ENCODE data around the gene AHSP.

AHSP gene

GRCh38 chr16:31488468-31489297, 39.0 kb upstream of the AHSP start:
- no peaks in the 10 kb centered on the region for H3K9me3 ChIP-seq (ENCODE audit: severe bottlenecking)
- no peak for DNase-seq
- no peak overlapping the region for H3K4me3 ChIP-seq (ENCODE audit: low read depth, low read length)
- peaks cover 3% of the 10 kb centered on the region; the same call in 1 of the 2 replicates for H3K36me3 ChIP-seq
- no peak overlapping the region for H3K27ac ChIP-seq
- no peak for TF ChIP-seq CTCF (IDR thresholded peaks at IDR 0.05; ENCODE audit: low read depth, low read length)
- H3K27me3 ChIP-seq (ENCODE audit: insufficient read depth, low read depth, severe bottlenecking) = no peaks in the 10 kb centered on the region

DNA sequence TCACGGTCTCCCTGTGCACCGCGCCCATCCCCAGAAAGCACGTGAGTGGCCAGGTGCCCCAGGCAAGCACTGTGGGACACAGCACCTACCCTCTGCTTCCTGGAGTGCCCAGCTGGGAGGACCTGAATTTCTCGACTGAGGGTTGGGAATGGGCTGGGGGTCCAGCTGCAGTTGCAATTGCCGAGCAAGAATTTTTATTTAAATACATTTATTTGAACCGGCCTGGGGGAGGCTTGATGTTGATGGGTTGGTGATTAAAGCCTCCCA, 38.5 kb upstream of the AHSP start:
- Histone ChIP-seq H3K4me3 (ENCODE audit: low read depth, low read length) (no peak overlapping the region), H3K27ac (no peak overlapping the region), H3K36me3 (peaks cover 3% of the 10 kb centered on the region; the same call in 1 of the 2 replicates), H3K9me3 (ENCODE audit: severe bottlenecking) (no peaks in the 10 kb centered on the region), H3K27me3 (ENCODE audit: insufficient read depth, low read depth, severe bottlenecking) (no peaks in the 10 kb centered on the region)
- no peak for TF ChIP-seq CTCF (IDR thresholded peaks at IDR 0.05; ENCODE audit: low read depth, low read length)
- DNase-seq = no peak

DNA sequence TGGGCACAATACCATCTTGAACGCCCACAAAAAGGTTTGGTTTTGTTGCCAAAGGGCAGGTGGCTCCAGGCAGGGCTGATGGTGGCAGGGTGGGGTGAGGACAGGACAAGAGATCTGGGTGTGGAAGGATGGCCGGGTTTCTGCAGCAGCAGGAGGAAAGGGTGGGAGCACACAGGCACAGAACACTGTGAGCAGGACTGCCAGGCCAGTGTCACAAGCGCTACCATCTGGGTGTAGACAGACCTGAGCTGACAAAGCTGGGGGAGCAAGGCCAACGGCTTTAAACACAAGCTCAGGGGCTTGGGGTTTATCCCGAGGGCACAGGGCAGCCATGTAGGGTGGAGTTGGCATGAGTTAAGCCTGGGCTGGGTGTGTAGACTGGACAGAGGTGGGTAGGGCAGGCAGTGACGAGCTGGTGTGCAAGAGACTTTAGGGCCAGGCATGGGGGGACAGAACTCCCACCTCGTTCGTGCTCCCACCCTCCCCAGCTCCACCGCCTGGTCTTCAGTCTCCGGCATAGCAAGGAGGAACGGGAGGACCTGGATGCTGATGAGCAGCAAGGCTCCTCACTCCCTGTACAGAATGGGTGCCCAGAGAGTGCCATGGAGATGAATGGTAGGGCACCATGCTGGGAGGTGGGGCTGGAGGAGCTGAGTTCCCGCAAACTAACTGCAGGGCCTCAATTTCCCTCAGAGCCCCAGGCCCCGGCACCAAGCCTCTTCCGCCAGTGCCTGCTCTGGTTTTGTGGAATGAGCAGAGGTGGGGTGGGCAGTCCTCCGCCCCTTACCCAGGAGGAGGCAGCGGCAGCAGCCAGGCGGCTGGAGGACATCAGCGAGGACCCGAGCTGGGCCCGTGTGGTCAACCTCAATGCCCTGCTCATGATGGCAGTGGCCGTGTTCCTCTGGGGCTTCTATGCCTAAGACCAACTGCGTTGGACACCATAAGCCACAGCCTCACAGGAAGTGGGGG, 37.8 kb upstream of the AHSP start:
- no peaks in the 10 kb centered on the region for H3K27me3 ChIP-seq (ENCODE audit: insufficient read depth, low read depth, severe bottlenecking)
- H3K27ac ChIP-seq = no peak overlapping the region
- H3K9me3 ChIP-seq (ENCODE audit: severe bottlenecking) = no peaks in the 10 kb centered on the region
- H3K36me3 ChIP-seq = peaks cover 3% of the 10 kb centered on the region; the same call in 1 of the 2 replicates
- no peak for TF ChIP-seq CTCF (IDR thresholded peaks at IDR 0.05; ENCODE audit: low read depth, low read length)
- DNase-seq = no peak
- no peak overlapping the region for H3K4me3 ChIP-seq (ENCODE audit: low read depth, low read length)

DNA sequence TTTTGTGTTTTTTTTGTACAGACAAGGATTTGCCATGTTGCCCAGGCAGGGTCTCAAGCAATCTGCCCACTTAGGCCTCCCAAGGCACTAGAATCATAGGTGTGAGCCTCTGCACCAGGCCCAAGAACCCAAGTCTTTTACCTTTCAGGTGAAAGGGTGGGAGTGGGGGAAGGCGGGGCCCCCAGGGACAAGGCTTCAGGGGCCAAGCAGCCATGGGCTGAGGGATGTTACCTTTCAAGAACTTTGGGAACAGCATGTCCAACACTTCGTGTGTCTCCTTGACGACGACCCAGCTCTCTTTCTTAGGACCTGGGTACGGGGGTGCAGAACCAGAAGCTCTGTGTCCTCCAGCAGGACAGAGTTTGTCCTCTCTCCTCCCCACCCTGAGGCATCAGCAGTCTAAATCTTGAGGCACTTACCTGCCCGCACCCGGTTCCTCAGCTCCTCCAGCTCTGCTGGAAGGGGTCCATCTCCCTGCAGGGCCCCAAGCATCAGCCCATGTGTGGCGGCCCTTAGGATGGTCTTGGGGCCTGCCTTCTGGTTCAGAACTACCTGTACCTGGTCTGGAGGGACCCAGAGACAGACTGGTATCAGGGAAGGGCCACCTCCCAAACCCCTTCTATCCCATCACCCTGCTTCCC, 35.8 kb upstream of the AHSP start:
- no peak for DNase-seq
- Histone ChIP-seq H3K9me3 (ENCODE audit: severe bottlenecking) (no peaks in the 10 kb centered on the region), H3K4me3 (ENCODE audit: low read depth, low read length) (no peak overlapping the region), H3K27me3 (ENCODE audit: insufficient read depth, low read depth, severe bottlenecking) (no peaks in the 10 kb centered on the region), H3K36me3 (peaks cover 3% of the 10 kb centered on the region), H3K27ac (no peak overlapping the region)
- no peak for TF ChIP-seq CTCF (IDR thresholded peaks at IDR 0.05; ENCODE audit: low read depth, low read length)

DNA sequence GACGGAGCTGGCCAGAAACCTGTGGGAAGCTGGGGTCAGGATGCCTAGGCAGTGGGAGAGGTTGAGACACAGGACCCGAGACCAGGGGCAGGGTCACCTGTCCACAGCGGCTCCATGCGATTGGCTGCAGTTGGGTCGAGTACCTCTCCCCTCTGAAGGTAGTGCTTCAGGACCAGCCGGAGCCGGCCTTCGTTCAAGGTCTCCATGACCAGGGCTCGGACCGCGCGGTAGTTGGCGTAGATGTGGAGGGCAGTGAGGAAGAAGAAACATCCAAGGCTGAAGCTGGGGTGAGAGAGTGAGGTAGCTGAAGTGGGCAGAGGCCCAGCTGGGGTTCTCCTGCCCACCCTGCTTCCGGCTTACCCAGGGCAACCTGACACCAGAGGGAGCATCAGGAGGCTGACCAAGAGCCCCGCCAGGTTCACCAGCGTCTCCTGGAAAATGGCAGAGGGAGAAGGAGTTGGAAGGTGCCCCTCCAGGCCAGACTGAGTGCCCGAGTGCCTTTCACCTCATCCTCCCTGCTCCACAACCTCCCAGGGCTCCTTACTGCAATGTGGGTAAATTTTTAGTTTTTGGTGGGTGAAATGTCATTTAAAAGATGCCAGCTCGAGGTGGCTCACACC, 34.1 kb upstream of the AHSP start:
- no peak for TF ChIP-seq CTCF (IDR thresholded peaks at IDR 0.05; ENCODE audit: low read depth, low read length)
- no peaks in the 10 kb centered on the region for H3K9me3 ChIP-seq (ENCODE audit: severe bottlenecking)
- no peak for DNase-seq
- no peaks in the 10 kb centered on the region for H3K27me3 ChIP-seq (ENCODE audit: insufficient read depth, low read depth, severe bottlenecking)
- H3K27ac ChIP-seq = no peak overlapping the region
- peaks cover 8% of the 10 kb centered on the region for H3K36me3 ChIP-seq
- H3K4me3 ChIP-seq (ENCODE audit: low read depth, low read length) = no peak overlapping the region

Measured in WERI-Rb-1 (cell line).